NCI-H510A treated with DMSO at 0.1 percent for 48 hours (cell line): ENCODE data around the gene ARHGAP30.

ENCODE experiments used
- DNase-seq: peaks from one replicate; lab custom pipeline; 2025; lab: John Stamatoyannopoulos, UW

The ARHGAP30 gene

DNA sequence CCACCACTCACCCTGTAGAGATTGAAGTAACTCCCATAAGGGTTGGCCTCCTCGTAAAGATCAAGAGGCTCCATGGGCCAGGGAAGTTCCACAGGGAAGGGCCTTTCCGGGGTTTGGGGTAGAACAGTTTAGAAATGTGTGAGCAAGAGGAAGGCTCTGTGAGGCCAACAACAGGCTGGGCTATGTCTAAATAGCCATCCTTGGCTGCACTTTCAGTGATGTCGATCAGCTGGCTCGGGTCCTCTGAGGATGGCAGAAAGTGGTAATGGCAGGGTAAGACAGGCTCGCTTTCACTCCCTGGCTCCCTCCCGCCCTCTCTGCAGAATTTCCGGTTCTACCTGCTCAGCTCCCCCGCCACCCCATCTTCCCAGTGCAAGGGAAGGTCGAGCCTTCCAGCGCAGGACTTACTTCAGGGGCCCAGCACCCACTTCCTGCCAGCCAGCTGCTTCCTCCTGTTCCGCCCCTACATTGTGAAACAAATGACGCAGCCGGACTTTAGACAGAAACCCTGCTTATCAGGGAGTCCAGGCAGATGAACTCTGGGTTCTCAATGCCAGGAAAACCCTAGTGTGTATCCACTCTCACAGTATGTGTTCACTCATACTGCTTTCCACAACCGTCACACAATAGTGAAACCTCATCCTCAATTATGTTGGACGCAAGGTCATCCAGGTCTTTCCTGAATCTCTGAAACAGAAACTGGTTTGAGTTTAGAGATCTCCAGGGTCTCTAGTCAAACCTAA lies 56.0 kb downstream of the ARHGAP30 start:
- peak; percentile 66 for DNase-seq

DNA sequence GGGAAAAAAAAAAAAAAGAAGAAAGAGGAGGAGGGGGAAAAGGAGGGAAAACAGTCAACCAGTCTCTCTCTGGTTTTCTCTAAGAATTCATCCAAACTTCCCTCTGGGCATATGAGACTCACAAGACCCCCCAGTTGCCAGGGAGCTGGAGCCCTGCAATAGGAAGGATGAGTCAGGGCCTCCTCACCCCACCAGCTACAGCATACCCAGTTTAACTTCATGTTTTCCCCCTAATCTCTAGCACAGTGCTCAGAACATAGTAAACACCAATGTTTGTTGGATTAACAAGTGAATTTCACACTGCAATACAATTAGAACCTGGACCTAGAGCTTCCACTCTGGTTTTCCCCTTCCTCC lies 56.6 kb downstream of the ARHGAP30 start:
- no peak for DNase-seq

DNA sequence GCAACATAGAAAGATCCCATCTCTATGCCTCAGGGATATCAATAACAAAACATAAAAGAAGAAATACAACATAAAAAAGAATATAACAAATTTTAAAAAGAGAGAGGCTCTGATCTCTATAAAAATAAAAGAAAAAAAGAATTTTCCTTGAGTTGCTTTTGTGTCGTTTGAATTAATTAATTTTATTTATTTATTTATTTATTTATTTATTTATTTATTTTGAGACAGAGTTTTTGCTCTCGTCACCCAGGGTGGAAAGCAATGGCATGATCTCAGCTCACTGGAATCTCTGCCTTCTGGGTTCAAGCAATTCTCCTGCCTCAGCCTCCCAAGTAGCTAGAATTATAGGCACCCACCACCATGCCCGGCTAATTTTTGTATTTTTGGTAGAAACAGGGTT lies 57.3 kb downstream of the ARHGAP30 start:
- DNase-seq: no peak

DNA sequence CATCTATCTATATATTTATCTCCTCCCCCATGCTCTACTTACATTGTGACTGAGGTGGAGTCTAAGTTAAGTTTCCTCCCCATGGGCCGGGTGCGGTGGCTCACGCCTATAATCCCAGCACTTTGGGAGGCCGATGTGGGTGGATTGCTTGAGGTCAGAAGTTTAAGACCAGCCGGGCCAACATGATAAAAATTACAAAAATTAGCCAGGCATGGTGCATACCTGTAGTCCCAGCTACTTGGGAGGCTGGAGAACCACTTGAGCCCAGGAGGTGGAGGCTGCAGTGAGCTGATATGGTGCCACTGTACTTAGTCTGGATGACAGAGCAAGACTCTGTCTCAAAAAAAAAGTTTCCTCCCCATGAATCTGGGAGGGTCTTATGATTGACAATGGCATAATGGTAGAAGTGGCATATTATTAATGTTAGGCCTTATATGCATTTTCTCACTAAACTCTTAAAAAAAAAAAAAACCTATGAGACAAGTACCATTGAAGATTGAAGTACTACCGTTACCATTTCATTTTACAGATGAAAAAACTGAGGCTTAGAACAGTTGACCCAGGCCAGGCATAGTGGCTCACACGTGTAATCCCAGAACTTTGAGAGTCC lies 60.0 kb downstream of the ARHGAP30 start:
- no peak for DNase-seq

DNA sequence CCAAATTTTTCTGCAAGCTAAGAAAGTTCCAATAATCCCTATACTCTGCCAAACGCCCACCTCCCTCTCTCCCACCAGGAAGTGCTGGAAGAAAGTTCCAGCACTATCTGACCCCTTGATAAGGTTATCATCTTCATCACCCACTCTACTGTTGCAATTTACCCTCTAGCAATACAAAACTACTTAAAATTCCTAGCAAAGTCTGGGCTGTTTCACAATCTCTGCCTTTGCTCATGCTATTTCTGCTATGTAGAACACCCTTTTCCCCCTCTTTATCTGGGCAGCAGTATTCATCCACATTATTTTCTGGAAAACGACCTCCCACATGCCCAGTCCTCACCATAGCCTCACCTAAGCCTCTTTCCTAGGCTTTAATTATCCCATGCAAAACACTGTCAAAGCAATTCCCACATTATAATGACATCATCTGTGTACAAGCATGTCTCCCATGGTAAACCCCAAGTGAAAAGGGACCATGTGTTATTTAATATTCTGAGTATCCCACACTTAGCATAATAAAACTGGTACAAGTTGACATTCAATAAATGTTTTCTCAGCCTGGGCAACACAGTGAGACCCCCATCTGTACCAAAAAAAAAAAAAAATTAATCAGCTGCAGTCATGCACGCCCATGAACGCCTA lies 60.7 kb downstream of the ARHGAP30 start:
- no peak for DNase-seq

DNA sequence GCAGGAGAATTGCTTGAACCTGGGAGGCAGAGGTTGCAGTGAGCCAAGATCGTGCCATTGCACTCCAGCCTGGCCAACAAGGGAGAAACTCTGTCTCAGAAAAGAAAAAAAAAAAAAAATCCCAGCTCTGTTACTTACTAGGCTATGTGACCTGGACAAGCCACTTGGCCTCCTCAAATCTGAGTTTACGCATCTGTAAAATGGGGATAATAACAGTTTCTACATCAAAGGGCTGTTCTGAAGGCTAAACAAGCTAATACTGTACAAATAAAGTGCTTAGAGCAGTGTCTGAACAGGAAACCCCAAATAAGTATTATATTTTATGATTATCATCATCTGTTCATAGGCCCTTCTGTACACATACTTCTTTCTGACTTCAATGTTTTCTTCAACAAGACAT lies 62.3 kb downstream of the ARHGAP30 start:
- DNase-seq: no peak

DNA sequence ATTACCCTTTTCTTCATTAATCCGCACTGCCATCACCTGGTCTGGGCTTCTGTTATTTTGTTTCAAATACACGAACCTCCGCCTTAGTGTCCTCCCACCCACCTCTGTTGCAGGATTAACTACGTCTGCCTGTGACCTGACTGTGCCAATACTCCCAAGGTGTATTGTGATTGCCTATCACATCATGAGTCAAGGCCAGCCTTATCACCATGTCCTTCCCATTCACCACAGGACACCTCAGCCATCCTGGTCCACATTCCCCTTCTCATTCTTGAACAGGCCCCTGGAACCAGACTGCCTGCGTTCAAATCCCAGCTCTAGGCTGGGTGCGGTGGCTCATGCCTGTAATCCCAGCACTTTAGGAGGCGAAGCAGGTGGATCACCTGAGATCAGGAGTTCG lies 63.1 kb downstream of the ARHGAP30 start:
- DNase-seq: no peak

DNA sequence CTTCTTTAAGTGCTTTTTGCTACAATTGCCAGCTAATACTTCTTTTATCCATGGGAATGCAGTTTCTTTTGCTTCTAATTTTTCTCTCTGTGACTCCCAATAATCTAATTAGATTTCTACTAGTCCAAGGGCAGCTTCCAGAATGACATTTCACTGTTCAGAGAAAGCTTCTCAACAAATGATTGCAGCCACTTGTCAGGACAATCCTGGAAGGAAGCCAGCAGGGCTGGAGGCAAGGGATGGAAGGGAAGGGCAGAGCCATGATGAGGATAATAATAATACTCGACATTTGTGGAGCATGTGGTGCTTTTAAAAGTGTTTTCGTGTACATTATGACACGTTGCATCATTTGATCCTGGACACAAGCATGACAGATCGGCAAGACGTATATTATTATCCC lies 68.2 kb downstream of the ARHGAP30 start:
- no peak for DNase-seq

DNA sequence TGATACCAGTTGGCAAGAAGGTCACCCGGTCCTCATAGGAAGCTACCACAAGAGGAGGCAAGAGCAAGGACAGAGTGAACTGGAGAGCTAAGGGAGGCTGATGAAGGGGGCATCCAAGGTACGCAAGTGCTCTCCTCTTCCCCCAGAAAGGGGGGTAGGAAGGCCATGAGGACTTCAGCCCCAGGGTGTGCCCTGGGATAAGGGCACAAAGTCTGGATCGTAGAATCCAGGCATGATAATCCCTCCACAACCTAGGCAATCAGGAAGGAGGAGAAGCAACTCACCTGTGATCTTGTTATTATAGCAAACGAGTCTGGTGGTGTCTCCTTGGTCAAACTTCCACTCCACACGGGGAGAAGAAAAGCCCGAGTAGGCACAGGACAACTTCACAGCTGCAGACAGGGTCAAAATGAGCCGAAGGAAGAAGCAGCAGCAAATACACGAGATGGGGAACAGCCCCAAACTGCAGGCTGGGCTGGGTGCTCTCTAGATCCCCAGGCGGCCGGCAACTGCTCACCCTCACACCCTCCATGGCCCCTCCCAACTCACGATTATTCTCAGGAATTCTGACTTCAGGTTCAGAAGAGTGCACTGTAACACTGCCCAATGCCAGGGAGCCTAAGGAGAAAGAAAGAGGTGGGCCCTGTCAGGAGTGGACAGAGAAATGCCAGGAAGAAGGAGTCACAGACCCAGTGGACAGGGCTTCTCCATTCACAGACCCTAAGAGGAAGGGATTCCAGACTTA lies 68.8 kb downstream of the ARHGAP30 start:
- DNase-seq: no peak

DNA sequence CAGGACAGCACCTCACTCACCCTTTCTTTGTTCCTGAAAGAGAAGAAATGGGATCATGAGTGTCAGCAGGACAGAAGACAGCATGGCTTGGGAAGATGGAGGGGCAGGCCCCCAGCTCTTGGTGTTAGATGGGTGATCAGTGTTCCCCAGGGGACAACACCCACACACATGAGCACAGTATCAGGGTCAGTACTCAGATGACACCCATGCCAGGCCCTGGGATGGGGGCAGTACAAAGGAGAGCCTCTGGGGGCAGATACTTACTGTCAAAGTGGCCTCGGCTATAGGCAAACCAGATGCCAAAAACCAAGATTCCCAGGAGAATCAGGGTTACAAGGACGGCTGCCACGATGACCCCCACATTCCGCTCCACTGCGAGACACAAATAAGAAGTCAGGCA lies 70.3 kb downstream of the ARHGAP30 start:
- no peak for DNase-seq

DNA sequence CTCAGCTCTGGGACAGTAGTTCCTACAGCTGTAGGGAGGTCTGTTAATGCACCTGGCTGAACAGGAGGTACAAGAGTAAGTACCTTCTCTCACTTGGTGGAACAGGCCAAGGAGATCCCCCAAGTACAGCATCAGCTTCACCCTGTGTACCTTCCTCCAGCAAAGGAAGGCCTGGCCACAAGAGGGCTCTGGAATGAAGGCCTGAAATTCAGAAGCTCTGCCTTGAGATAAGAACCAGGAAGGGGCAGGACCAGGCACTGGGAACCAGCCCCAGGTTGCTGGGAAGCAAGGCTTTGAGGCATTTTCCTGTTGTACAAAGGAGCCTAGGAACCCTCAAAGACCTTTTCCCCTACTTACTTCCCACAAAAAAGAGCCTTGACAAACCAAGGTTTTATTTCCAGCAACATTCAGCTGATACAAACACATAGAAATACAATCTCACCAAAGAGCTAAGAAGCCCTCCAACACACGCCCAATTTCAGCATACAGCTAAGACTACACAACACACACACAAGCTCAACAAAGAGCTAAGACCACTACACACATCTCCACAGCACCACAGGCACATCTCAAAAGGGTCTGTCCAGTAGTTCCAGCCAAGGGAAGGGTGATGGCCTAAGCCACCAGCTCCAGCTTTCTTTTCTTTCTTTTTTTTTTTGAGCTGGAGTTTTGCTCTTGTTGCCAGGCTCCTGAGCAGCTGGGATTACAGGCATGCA lies 72.2 kb downstream of the ARHGAP30 start:
- DNase-seq: peak; percentile 20
